Activated CD8-positive, alpha-beta T cell treated with anti-CD3 and anti-CD28 coated beads for 36 hours (primary cell): ENCODE results near the gene HSPA1L. TPM values are rescaled to one million over a fixed set of nuclear protein-coding genes. Genes with fewer than 3 reads are reported as not detected.

Experiments
- ATAC-seq: fragments of 200-7000 bp; cut with Tn5 transposase; one replicate; pipeline ENCODE4 v1.10.0; 2021; ENCODE audit warnings: mild to moderate bottlenecking, moderate library complexity
- CTCF ChIA-PET: fragments of 350-600 bp; sonication (Branson Sonifier 250); formaldehyde crosslinking; loops from one replicate; lab custom pipeline; 2021; ENCODE audit warnings: antibody characterized with exemption; lab: Charles Lee
- POLR2A ChIA-PET: fragments of 350-600 bp; sonication (Branson Sonifier 250); formaldehyde crosslinking; loops from one replicate; lab custom pipeline; 2021; ENCODE audit warnings: antibody characterized with exemption; lab: Charles Lee
- DNase-seq: peaks from one replicate; pipeline ENCODE4 v3.0.0-alpha.2; 2020
- H3K27ac Mint-ChIP-seq: one replicate; pipeline ENCODE4 v1.8.0; 2021; ENCODE audit warnings: mild to moderate bottlenecking, mixed read lengths
- H3K27me3 Mint-ChIP-seq: one replicate; pipeline ENCODE4 v1.8.0; 2021; ENCODE audit warnings: mixed read lengths
- H3K36me3 Mint-ChIP-seq: one replicate; pipeline ENCODE4 v1.8.0; 2021; ENCODE audit warnings: low read depth, mixed read lengths
- H3K4me1 Mint-ChIP-seq: one replicate; pipeline ENCODE4 v1.8.0; 2021; ENCODE audit warnings: low read depth, mixed read lengths
- H3K4me3 Mint-ChIP-seq: one replicate; pipeline ENCODE4 v1.8.0; 2021; ENCODE audit warnings: mild to moderate bottlenecking, moderate library complexity, mixed read lengths
- H3K9me3 Mint-ChIP-seq: one replicate; pipeline ENCODE4 v1.8.0; 2021; ENCODE audit warnings: mixed read lengths
- CTCF ChIP-seq: fragments of 200-600 bp; IDR thresholded peaks from one replicate; pipeline ENCODE4 v1.8.0; 2022; ENCODE audit warnings: antibody characterized with exemption, mild to moderate bottlenecking
- intact Hi-C: fragments of 100-400 bp; cut with micrococcal nuclease; formaldehyde crosslinking; loops from one replicate; pipeline ENCODE4 v1.10.0; 2022
- total RNA-seq, 2 experiments: library from RNA; stranded (reverse); gene quantifications; one replicate each; pipeline ENCODE4 v1.2.3, GENCODE V29; 2021

Gene HSPA1L
- total RNA-seq, 2 experiments from 2014 or later = 1.7 to 2.0 TPM

- TF ChIP-seq CTCF = no peak
- Mint-ChIP-seq H3K27ac (no peak overlapping the region), H3K27me3 (no peaks in the 10 kb centered on the region), H3K4me3 (no peak overlapping the region), H3K9me3 (no peaks in the 10 kb centered on the region), H3K4me1 (peaks cover 26% of the 10 kb centered on the region), H3K36me3 (peaks cover 29% of the 10 kb centered on the region)
- intact Hi-C loops = no loop called here
- CTCF ChIA-PET = interaction anchor here (1.4 to 3.0 kb wide), 3 partner anchors 9 to 63 kb away, joined by 3 to 11 read pairs (median 9); partner anchors contain the start of gene NEU1
- ATAC-seq (no peak), DNase-seq (no peak)
- POLR2A ChIA-PET = interaction anchor here (0.9 to 1.4 kb wide), 3 partner anchors 12 to 62 kb away, joined by 3 to 4 read pairs (median 3); no protein-coding TSS in a partner anchor
Observed at GRCh38 chr6:31799781-31800180, 15.3 kb downstream of the HSPA1L start.

GRCh38 chr6:31797588-31797987 is 17.5 kb downstream of the HSPA1L start:
- Mint-ChIP-seq H3K4me3 (no peak overlapping the region), H3K27me3 (no peaks in the 10 kb centered on the region), H3K4me1 (peaks cover 33% of the 10 kb centered on the region), H3K9me3 (no peaks in the 10 kb centered on the region), H3K36me3 (peaks cover 33% of the 10 kb centered on the region), H3K27ac (peak overlapping the region; percentile 81)
- ATAC-seq (peak; percentile 21), DNase-seq (peak; percentile 64)
- CTCF ChIA-PET = interaction anchor here (2.0 to 3.1 kb wide), 3 partner anchors 9 to 60 kb away, joined by 5 to 28 read pairs (median 9); partner anchors contain the start of gene LSM2
- no peak for TF ChIP-seq CTCF
- intact Hi-C loops = no loop called here
- POLR2A ChIA-PET = interaction anchor here (1.4 to 3.7 kb wide), 2 partner anchors 60 to 93 kb away, joined by 4 to 24 read pairs; partner anchors contain the start of genes CLIC1 and MSH5

- H3K36me3 Mint-ChIP-seq = peaks cover 38% of the 10 kb centered on the region
Observed at GRCh38 chr6:31796993-31797385, 18.1 kb downstream of the HSPA1L start.

GRCh38 chr6:31795616-31796298 is 19.3 kb downstream of the HSPA1L start, which contains the start of gene VARS1:
Gene VARS1, minus strand, starts transcription at chr6:31795752. Its CDS starts 535 bp downstream, at chr6:31795217.
- intact Hi-C loops = no loop called here
- peaks cover 41% of the 10 kb centered on the region for H3K36me3 Mint-ChIP-seq
- ChIA-PET POLR2A (interaction anchor here (0.7 to 3.7 kb wide), 13 partner anchors 10 to 208 kb away, joined by 3 to 24 read pairs (median 5); partner anchors contain the start of genes CLIC1, CSNK2B, GPANK1 and HSPA1B), CTCF (interaction anchor here (0.9 to 3.1 kb wide), 14 partner anchors 10 to 93 kb away, joined by 3 to 28 read pairs (median 5); partner anchors contain the start of genes ABHD16A, DDAH2, HSPA1A and HSPA1L)
- no peaks in the 10 kb centered on the region for H3K27me3 Mint-ChIP-seq
- peak within 1 kb of the TSS; percentile 97 for H3K27ac Mint-ChIP-seq
- H3K4me3 Mint-ChIP-seq = peak within 1 kb of the TSS; percentile 92
- peaks cover 39% of the 10 kb centered on the region for H3K4me1 Mint-ChIP-seq
- ATAC-seq (peak; percentile 92), DNase-seq (peak; percentile 86)
- peak; percentile 78 for TF ChIP-seq CTCF
- no peaks in the 10 kb centered on the region for H3K9me3 Mint-ChIP-seq

More at GRCh38 chr6:31796993-31797385, 18.1 kb downstream of the HSPA1L start:
- Mint-ChIP-seq H3K4me3 (no peak overlapping the region), H3K4me1 (peaks cover 38% of the 10 kb centered on the region), H3K27ac (peak overlapping the region; percentile 81), H3K27me3 (no peaks in the 10 kb centered on the region), H3K9me3 (no peaks in the 10 kb centered on the region)
- intact Hi-C loops = no loop called here
- TF ChIP-seq CTCF = no peak
- CTCF ChIA-PET = interaction anchor here (1.1 to 3.1 kb wide), 6 partner anchors 9 to 33 kb away, joined by 3 to 28 read pairs (median 6); partner anchors contain the start of gene LSM2
- no peak for DNase-seq
- no peak for ATAC-seq
- POLR2A ChIA-PET = interaction anchor here (1.5 to 3.7 kb wide), 3 partner anchors 39 to 132 kb away, joined by 7 to 24 read pairs (median 12); partner anchors contain the start of genes CLIC1, CSNK2B, GPANK1 and MSH5
